ENCODE measurements around the gene R3HDML. TPM values are rescaled to one million over a fixed set of nuclear protein-coding genes. Genes with fewer than 3 reads are reported as not detected.

Gene R3HDML
- total RNA-seq, 1 donor from 2014 or later, result not detected

GRCh38 chr20:44399446-44399845, 62.6 kb downstream of the R3HDML start:
- Histone ChIP-seq H3K4me1 (no peaks in the 10 kb centered on the region), H3K4me3 (no peak overlapping the region), H3K9me3 (no peaks in the 10 kb centered on the region), H3K36me3 (no peaks in the 10 kb centered on the region), H3K27me3 (ENCODE audit: low read depth) (no peaks in the 10 kb centered on the region), H3K27ac (no peak overlapping the region)
- TF ChIP-seq CTCF (IDR thresholded peaks at IDR 0.05), result no peak
- ATAC-seq (no peak), DNase-seq (no peak)
- intact Hi-C loops (cut with DNase I), result no loop called here

- H3K4me1 ChIP-seq, result no peaks in the 10 kb centered on the region
- intact Hi-C loops (cut with DNase I), result no loop called here
- no peak overlapping the region for H3K27ac ChIP-seq
- H3K4me3 ChIP-seq, result no peak overlapping the region
- DNase-seq (no peak), ATAC-seq (no peak)
- no peak for TF ChIP-seq CTCF (IDR thresholded peaks at IDR 0.05)
- no peaks in the 10 kb centered on the region for H3K9me3 ChIP-seq
- H3K27me3 ChIP-seq (ENCODE audit: low read depth), result no peaks in the 10 kb centered on the region
- H3K36me3 ChIP-seq, result no peaks in the 10 kb centered on the region
These were observed 63.8 kb downstream of the R3HDML start for GRCh38 chr20:44400671-44400969.

Other genes starting within 250 kb of the R3HDML start
- 4.6 TPM for gene JPH2, start 149.9 kb upstream of the R3HDML start, total RNA-seq
- gene OSER1, start 126.3 kb upstream of the R3HDML start, total RNA-seq, result 32.9 TPM
- not detected for gene GDAP1L1, start 89.7 kb upstream of the R3HDML start, total RNA-seq
- 9.3 TPM for gene FITM2, start 25.8 kb upstream of the R3HDML start, total RNA-seq
- 0.18 TPM for gene HNF4A, start 18.7 kb downstream of the R3HDML start, total RNA-seq
- gene TTPAL, start 138.8 kb downstream of the R3HDML start, total RNA-seq, result 9.6 TPM
- 133 TPM for gene SERINC3, start 185.0 kb downstream of the R3HDML start, total RNA-seq
- gene PKIG, start 245.5 kb downstream of the R3HDML start, total RNA-seq, result 61.6 TPM

All from lower lobe of right lung (tissue), 2 donors.